ENCODE measurements around the gene AFMID.

Gene AFMID

DNA sequence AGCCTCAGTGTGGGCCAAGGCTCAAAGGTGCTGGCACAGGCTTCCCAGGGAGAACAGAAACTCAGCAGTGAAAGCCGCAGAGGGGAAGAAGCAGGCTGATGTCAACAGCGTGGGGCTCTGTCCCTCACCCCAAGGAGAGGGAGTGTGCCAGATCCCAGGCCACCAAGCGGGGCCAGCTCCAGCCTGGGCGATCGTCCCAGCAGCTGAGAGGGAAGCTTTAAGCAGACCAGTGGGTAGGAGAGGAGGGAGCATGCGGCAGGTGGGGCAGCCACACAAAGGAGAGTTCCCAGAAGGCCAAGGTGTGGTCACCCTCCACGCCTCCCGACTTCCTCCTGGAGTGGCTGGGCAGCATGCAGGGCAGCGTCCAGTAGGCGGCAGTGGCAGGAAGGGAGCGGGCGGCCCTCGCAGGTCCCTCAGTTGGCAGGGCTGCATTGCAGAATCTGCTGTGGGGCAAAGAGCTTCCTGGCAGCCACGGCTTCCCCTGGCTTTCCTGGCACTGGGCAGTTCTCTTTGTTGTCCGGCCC is 12.8 kb upstream of the AFMID start:
- no peaks in the 10 kb centered on the region for H3K9me3 ChIP-seq (ENCODE audit: low read length)
- H3K27ac ChIP-seq (ENCODE audit: low read depth, low read length) = peak overlapping the region; percentile 9
- no peaks in the 10 kb centered on the region for H3K27me3 ChIP-seq (ENCODE audit: control insufficient read depth in 1 of 2, insufficient read depth in 2 of 2, low read length in 2 of 2)
- no peaks in the 10 kb centered on the region for H3K36me3 ChIP-seq (ENCODE audit: insufficient read depth, low read length)
- H3K4me3 ChIP-seq (ENCODE audit: low read depth in 1 of 2, low read length in 2 of 2) = no peak overlapping the region
- peaks cover 50% of the 10 kb centered on the region for H3K4me1 ChIP-seq (ENCODE audit: insufficient read depth, low read length)
- no peak overlapping the region for H3K9ac ChIP-seq (ENCODE audit: low read length)

DNA sequence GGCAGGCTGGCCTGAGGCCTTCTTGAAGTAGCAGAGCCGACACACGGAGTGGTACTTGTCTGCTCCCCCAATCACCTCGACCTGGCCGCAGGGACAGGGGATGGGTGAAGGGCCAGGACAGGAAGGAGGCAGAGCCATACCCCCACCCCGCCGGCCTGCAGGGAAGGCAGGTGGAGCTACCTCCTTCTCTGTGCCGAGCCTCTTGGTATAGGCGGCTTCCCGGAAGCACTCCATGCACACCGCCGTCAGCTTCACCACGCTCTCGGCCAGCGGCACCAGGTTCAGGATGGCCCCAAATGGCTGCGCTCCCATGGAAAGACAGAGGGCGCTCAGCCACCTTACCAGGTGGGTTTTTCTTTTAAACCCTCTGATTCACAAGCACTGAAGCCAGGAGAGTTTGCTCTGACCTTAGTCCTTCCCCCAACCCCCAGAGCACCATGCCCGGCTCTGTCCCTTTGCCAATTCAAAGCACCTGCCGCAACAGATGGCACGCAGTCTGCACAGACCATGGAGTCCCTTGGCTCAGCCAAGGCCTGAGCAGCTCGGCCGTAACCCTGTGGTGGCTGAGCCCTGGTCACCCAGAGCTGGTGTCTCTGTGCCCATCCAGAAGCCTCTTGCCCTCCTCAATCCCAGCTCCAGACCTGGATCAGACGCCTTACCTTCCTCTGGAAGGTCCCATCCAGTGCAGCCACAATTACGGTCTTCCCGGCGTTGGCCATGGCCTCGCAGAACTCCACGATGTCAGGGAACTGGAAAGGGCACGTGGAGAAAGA is 12.1 kb upstream of the AFMID start:
- Histone ChIP-seq H3K9ac (ENCODE audit: low read length) (no peak overlapping the region), H3K27ac (ENCODE audit: low read depth, low read length) (peak overlapping the region; percentile 24), H3K27me3 (ENCODE audit: control insufficient read depth in 1 of 2, insufficient read depth in 2 of 2, low read length in 2 of 2) (no peaks in the 10 kb centered on the region), H3K36me3 (ENCODE audit: insufficient read depth, low read length) (no peaks in the 10 kb centered on the region), H3K4me3 (ENCODE audit: low read depth in 1 of 2, low read length in 2 of 2) (no peak overlapping the region), H3K4me1 (ENCODE audit: insufficient read depth, low read length) (peaks cover 49% of the 10 kb centered on the region), H3K9me3 (ENCODE audit: low read length) (no peaks in the 10 kb centered on the region)

DNA sequence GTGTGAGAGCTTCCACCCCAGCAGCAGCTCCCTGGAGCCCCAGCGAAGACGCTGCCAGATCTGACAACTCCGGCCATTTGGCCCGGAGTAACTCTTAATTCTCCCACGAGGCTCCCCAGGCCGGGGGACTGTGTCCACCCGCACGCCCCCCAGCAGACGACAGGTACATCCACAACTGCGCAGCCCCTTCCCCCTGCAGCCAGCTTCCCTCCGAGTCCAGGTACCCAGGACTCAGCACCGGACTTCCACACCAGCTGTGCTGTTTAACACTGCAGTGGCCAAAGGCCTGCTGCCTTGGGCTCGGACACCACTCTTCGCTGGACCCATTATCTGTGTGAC is 11.6 kb upstream of the AFMID start:
- Histone ChIP-seq H3K9me3 (ENCODE audit: low read length) (no peaks in the 10 kb centered on the region), H3K36me3 (ENCODE audit: insufficient read depth, low read length) (no peaks in the 10 kb centered on the region), H3K27ac (ENCODE audit: low read depth, low read length) (no peak overlapping the region), H3K27me3 (ENCODE audit: control insufficient read depth in 1 of 2, insufficient read depth in 2 of 2, low read length in 2 of 2) (no peaks in the 10 kb centered on the region), H3K4me3 (ENCODE audit: low read depth in 1 of 2, low read length in 2 of 2) (no peak overlapping the region), H3K9ac (ENCODE audit: low read length) (no peak overlapping the region), H3K4me1 (ENCODE audit: insufficient read depth, low read length) (peaks cover 54% of the 10 kb centered on the region)

DNA sequence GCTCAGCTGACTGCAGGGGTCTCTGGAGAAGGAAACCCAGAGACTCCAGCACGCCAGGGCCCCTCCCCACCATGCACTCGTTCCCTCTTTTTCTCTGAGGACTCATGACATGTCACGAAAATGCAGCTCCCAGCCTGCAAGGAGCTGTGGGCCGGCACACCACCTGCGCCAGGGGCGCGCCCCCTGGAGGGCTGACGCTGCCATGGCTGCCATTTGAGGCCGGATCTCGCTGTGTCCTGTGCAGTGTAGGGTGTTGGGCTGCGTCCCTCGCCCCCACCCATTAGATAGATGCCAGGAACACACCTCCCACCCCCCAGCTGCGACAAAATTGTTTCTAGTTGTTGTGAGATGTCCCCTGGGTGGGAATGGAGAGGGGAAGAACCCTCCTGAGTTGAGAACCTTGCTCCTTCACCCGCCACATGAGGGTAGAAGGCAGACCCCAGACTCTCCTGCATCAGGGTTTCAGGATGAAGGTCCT is 10.6 kb upstream of the AFMID start:
- no peak overlapping the region for H3K9ac ChIP-seq (ENCODE audit: low read length)
- no peak overlapping the region for H3K4me3 ChIP-seq (ENCODE audit: low read depth in 1 of 2, low read length in 2 of 2)
- H3K27ac ChIP-seq (ENCODE audit: low read depth, low read length) = no peak overlapping the region
- H3K4me1 ChIP-seq (ENCODE audit: insufficient read depth, low read length) = peaks cover 58% of the 10 kb centered on the region
- H3K27me3 ChIP-seq (ENCODE audit: control insufficient read depth in 1 of 2, insufficient read depth in 2 of 2, low read length in 2 of 2) = no peaks in the 10 kb centered on the region
- no peaks in the 10 kb centered on the region for H3K9me3 ChIP-seq (ENCODE audit: low read length)
- H3K36me3 ChIP-seq (ENCODE audit: insufficient read depth, low read length) = no peaks in the 10 kb centered on the region

DNA sequence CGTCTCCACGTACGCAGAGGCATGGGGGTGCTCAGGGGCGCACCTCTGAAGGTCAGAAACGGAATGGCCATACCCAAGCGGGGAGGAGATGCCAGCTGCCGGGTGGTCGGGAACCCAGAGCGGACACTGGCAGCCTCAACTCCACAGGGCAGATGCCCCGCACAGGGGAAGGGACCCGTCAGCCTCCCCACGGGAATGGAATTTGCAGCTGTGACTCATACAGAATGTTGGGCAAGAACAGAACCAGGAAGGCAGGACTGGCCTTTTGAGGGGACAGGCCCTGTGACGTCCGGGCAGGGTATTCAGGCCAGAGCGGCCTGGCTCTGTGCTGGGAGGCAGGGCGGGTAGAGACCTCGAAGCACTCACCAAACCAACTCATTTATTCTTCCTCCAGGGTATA is 7.8 kb upstream of the AFMID start:
- H3K27ac ChIP-seq (ENCODE audit: low read depth, low read length) = no peak overlapping the region
- no peak overlapping the region for H3K4me3 ChIP-seq (ENCODE audit: low read depth in 1 of 2, low read length in 2 of 2)
- H3K9ac ChIP-seq (ENCODE audit: low read length) = no peak overlapping the region
- H3K36me3 ChIP-seq (ENCODE audit: insufficient read depth, low read length) = no peaks in the 10 kb centered on the region
- H3K4me1 ChIP-seq (ENCODE audit: insufficient read depth, low read length) = peaks cover 40% of the 10 kb centered on the region
- no peaks in the 10 kb centered on the region for H3K27me3 ChIP-seq (ENCODE audit: control insufficient read depth in 1 of 2, insufficient read depth in 2 of 2, low read length in 2 of 2)
- no peaks in the 10 kb centered on the region for H3K9me3 ChIP-seq (ENCODE audit: low read length)

DNA sequence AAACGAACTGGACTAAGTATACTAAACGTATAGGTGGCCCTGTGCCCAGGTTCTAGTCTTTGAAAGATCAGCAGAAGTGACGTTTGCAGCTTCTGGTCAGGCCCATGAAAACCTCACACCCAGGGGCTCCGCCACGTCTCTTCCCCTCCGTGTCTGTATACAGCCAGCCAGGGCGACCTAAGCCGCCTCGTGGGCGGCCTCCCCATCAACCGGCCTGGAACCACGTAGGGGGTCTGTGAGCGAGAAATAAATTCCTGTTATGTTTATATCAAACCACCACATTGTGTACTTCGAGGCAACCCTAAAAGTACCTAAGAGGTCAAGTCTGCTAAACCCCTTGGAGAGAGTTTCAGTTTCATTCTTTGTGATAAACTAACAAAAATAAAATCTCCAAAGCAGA is 7.1 kb upstream of the AFMID start:
- Histone ChIP-seq H3K27me3 (ENCODE audit: control insufficient read depth in 1 of 2, insufficient read depth in 2 of 2, low read length in 2 of 2) (no peaks in the 10 kb centered on the region), H3K27ac (ENCODE audit: low read depth, low read length) (peak overlapping the region; percentile 44), H3K9ac (ENCODE audit: low read length) (no peak overlapping the region), H3K9me3 (ENCODE audit: low read length) (no peaks in the 10 kb centered on the region), H3K4me3 (ENCODE audit: low read depth in 1 of 2, low read length in 2 of 2) (peak overlapping the region in 1 of 2 donors; percentile 20), H3K36me3 (ENCODE audit: insufficient read depth, low read length) (no peaks in the 10 kb centered on the region), H3K4me1 (ENCODE audit: insufficient read depth, low read length) (peaks cover 42% of the 10 kb centered on the region)

DNA sequence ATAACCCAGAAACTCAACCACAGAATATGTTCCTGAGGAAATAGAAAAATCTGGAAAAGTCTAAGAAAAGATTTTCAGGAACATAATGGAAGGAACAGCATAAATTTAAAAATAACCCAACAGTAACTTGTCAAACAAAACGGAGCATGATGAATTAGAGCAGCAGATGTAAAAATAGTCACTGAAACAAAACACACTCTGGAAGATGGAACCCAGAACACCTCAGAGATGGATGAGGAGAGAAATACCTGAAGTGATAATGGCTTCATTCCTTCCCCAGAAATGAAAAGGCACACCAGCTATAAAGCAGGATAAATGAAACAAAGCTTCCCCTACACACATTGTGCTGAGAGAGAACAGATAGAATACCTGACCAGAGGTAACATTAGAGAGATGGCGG is 6.7 kb upstream of the AFMID start:
- H3K9me3 ChIP-seq (ENCODE audit: low read length) = no peaks in the 10 kb centered on the region
- H3K9ac ChIP-seq (ENCODE audit: low read length) = no peak overlapping the region
- H3K36me3 ChIP-seq (ENCODE audit: insufficient read depth, low read length) = no peaks in the 10 kb centered on the region
- H3K4me3 ChIP-seq (ENCODE audit: low read depth in 1 of 2, low read length in 2 of 2) = peak overlapping the region in 1 of 2 donors; percentile 20
- no peaks in the 10 kb centered on the region for H3K27me3 ChIP-seq (ENCODE audit: control insufficient read depth in 1 of 2, insufficient read depth in 2 of 2, low read length in 2 of 2)
- peak overlapping the region; percentile 44 for H3K27ac ChIP-seq (ENCODE audit: low read depth, low read length)
- H3K4me1 ChIP-seq (ENCODE audit: insufficient read depth, low read length) = peaks cover 44% of the 10 kb centered on the region

DNA sequence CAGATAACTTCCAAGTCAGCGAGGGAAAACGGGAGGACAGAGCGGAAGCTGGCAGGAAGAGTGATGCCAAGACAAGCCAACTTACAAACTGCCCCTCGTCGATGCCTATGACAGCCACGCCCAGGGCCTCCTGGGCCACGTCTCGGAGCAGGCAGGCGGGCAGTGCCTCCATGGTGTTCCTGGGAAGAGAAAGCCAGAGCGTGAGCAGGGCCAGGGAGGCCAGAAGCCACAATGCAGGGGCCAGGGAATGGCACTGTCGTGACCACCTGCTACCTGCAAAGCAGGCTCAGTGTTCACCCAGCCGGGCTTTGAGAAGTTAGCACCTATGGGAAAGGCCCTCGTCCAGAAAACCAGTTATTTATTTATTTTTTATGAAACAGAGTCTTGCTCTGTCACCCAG is 4.7 kb upstream of the AFMID start:
- no peak overlapping the region for H3K27ac ChIP-seq (ENCODE audit: low read depth, low read length)
- no peaks in the 10 kb centered on the region for H3K27me3 ChIP-seq (ENCODE audit: control insufficient read depth in 1 of 2, insufficient read depth in 2 of 2, low read length in 2 of 2)
- no peak overlapping the region for H3K9ac ChIP-seq (ENCODE audit: low read length)
- no peaks in the 10 kb centered on the region for H3K36me3 ChIP-seq (ENCODE audit: insufficient read depth, low read length)
- H3K4me1 ChIP-seq (ENCODE audit: insufficient read depth, low read length) = peaks cover 42% of the 10 kb centered on the region
- H3K4me3 ChIP-seq (ENCODE audit: low read depth in 1 of 2, low read length in 2 of 2) = no peak overlapping the region
- H3K9me3 ChIP-seq (ENCODE audit: low read length) = no peaks in the 10 kb centered on the region

DNA sequence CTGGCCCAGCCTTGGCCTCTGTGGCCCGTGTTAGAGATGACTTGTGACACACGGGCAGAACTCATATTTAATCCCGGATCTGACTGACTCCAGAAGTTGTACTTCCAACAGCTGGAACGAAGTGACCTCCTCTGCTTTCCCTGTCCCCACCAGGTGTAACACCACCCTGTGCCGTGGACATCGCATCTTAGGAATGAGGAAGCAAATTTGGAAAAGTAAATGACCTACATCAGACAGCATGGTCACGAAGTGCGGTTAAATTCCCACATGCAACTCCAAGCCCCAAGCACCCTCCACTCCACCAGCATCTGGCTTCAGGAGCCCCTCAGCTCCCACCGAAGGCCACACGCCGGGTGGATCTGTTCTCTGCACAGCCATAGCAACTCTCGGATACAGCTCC is 3.2 kb upstream of the AFMID start:
- no peak overlapping the region for H3K9ac ChIP-seq (ENCODE audit: low read length)
- peaks cover 42% of the 10 kb centered on the region for H3K4me1 ChIP-seq (ENCODE audit: insufficient read depth, low read length)
- H3K9me3 ChIP-seq (ENCODE audit: low read length) = no peaks in the 10 kb centered on the region
- H3K4me3 ChIP-seq (ENCODE audit: low read depth in 1 of 2, low read length in 2 of 2) = no peak overlapping the region
- no peaks in the 10 kb centered on the region for H3K27me3 ChIP-seq (ENCODE audit: control insufficient read depth in 1 of 2, insufficient read depth in 2 of 2, low read length in 2 of 2)
- H3K36me3 ChIP-seq (ENCODE audit: insufficient read depth, low read length) = no peaks in the 10 kb centered on the region
- H3K27ac ChIP-seq (ENCODE audit: low read depth, low read length) = no peak overlapping the region

DNA sequence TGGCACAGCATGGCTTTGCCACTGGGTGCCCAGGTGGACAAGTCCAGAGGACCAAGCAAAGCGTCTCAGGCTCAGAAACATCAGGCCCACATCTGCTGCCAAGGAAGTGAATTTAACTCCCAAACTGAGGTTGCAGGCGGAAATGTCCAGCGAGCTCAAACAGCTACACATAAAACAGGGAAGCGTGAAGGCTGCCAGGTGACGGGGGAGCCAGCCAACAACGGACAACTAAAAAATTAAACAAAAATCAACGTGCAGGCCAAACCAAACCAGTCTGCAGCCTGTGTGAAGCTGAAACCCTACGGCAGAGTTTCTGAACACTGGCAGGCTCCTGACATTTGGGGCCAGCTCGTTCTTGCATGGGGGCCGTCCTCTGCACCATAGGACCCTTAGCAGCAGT is 2.8 kb upstream of the AFMID start:
- H3K27me3 ChIP-seq (ENCODE audit: control insufficient read depth in 1 of 2, insufficient read depth in 2 of 2, low read length in 2 of 2) = no peaks in the 10 kb centered on the region
- H3K9ac ChIP-seq (ENCODE audit: low read length) = no peak overlapping the region
- H3K4me1 ChIP-seq (ENCODE audit: insufficient read depth, low read length) = peaks cover 39% of the 10 kb centered on the region
- H3K4me3 ChIP-seq (ENCODE audit: low read depth in 1 of 2, low read length in 2 of 2) = no peak overlapping the region
- H3K36me3 ChIP-seq (ENCODE audit: insufficient read depth, low read length) = no peaks in the 10 kb centered on the region
- no peaks in the 10 kb centered on the region for H3K9me3 ChIP-seq (ENCODE audit: low read length)
- no peak overlapping the region for H3K27ac ChIP-seq (ENCODE audit: low read depth, low read length)

DNA sequence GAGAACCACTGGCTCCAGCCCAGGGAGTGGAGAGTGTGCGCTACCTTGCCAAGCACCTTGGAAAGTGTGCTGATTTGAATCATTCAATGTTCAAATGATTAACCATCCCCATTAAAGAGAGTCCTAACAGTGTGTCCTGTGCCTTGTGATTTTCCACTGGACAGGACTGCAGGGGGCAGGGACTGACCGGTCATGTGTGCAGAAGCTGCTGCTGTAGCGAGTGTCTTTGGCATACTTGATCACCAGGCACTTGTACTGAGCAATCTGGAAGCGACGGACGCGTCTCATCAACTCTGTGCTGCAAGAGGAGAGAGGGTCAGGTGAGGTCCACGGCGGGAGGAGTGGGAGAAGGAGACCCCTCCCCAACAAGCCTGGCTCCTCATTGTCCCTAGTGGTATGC is 2.3 kb upstream of the AFMID start:
- Histone ChIP-seq H3K4me1 (ENCODE audit: insufficient read depth, low read length) (peaks cover 34% of the 10 kb centered on the region), H3K4me3 (ENCODE audit: low read depth in 1 of 2, low read length in 2 of 2) (peak overlapping the region in 1 of 2 donors; percentile 16), H3K9me3 (ENCODE audit: low read length) (no peaks in the 10 kb centered on the region), H3K36me3 (ENCODE audit: insufficient read depth, low read length) (no peaks in the 10 kb centered on the region), H3K27me3 (ENCODE audit: control insufficient read depth in 1 of 2, insufficient read depth in 2 of 2, low read length in 2 of 2) (no peaks in the 10 kb centered on the region), H3K9ac (ENCODE audit: low read length) (no peak overlapping the region), H3K27ac (ENCODE audit: low read depth, low read length) (no peak overlapping the region)
